NCI-H1105 treated with DMSO at 0.1 percent for 48 hours (cell line): ENCODE data around the gene GPATCH4.
"Not testable (repeated sequence)": the region's sequence is repeated elsewhere in the genome, so short reads cannot be mapped to it uniquely, and the experiment has no call there.

Experiments
- DNase-seq: peaks from one replicate; lab custom pipeline; 2025; lab: John Stamatoyannopoulos, UW

The GPATCH4 gene

GRCh38 chr1:156626079-156626438, 24.8 kb upstream of the GPATCH4 start:
- no peak for DNase-seq

- DNase-seq, result peak; percentile 27
Measured at GRCh38 chr1:156625436-156626078, 24.3 kb upstream of the GPATCH4 start.

GRCh38 chr1:156624814-156625435, 23.6 kb upstream of the GPATCH4 start:
- DNase-seq, result no peak

- peak; percentile 35 for DNase-seq
Measured at GRCh38 chr1:156623946-156624813, 22.9 kb upstream of the GPATCH4 start.

- DNase-seq, result no peak
Measured at GRCh38 chr1:156622581-156623297, 21.5 kb upstream of the GPATCH4 start.

GRCh38 chr1:156619582-156619955, 18.3 kb upstream of the GPATCH4 start:
- no peak for DNase-seq

- DNase-seq, result peak; percentile 59
Measured at GRCh38 chr1:156618853-156619581, 17.7 kb upstream of the GPATCH4 start, which contains the start of gene HAPLN2. HAPLN2 (plus strand) TSS chr1:156619415; CDS start chr1:156623491, 4,076 bp downstream.

GRCh38 chr1:156616463-156616862, 15.2 kb upstream of the GPATCH4 start:
- peak; percentile 57 for DNase-seq

GRCh38 chr1:156615946-156616345, 14.7 kb upstream of the GPATCH4 start:
- no peak for DNase-seq

GRCh38 chr1:156612666-156613065, 11.4 kb upstream of the GPATCH4 start:
- no peak for DNase-seq

GRCh38 chr1:156610072-156610471, 8.8 kb upstream of the GPATCH4 start:
- DNase-seq, result not testable (repeated sequence)

- peak; percentile 66 for DNase-seq
Measured at GRCh38 chr1:156608981-156609380, 7.7 kb upstream of the GPATCH4 start.

- DNase-seq, result peak; percentile 79
Measured at GRCh38 chr1:156608036-156608674, 6.9 kb upstream of the GPATCH4 start.

GRCh38 chr1:156607344-156607743, 6.1 kb upstream of the GPATCH4 start:
- not testable (repeated sequence) for DNase-seq

- DNase-seq, result no peak
Measured at GRCh38 chr1:156602557-156602993, 1.3 kb upstream of the GPATCH4 start.

GRCh38 chr1:156601892-156602291, 613 bp upstream of the GPATCH4 start:
- DNase-seq, result no peak

- DNase-seq, result no peak
Measured at GRCh38 chr1:156600733-156601121, 552 bp downstream of the GPATCH4 start.

- peak; percentile 8 for DNase-seq
Measured at GRCh38 chr1:156599811-156600210, 1.5 kb downstream of the GPATCH4 start.

GRCh38 chr1:156598731-156599432, 2.4 kb downstream of the GPATCH4 start:
- DNase-seq, result no peak

GRCh38 chr1:156598125-156598524, 3.2 kb downstream of the GPATCH4 start:
- no peak for DNase-seq
